GM18951 (cell line): ENCODE results near the gene USHBP1.
"Not testable (repeated sequence)": the region's sequence is repeated elsewhere in the genome, so short reads cannot be mapped to it uniquely, and the experiment has no call there.

Experiments
- POLR2A ChIP-seq: IDR thresholded peaks from 4 replicates; pipeline ENCODE4 v1.6.1; 2011; ENCODE audit warnings: mild to moderate bottlenecking; ENCODE audit not compliant: insufficient read length, insufficient read depth; ENCODE audit errors: extremely low read depth
- in situ Hi-C: fragments of 300-500 bp; cut with MboI; formaldehyde crosslinking; loops from one replicate; pipeline ENCODE4 v1.12.0; 2022; ENCODE audit warnings: low sequenced_read_pairs, mixed read lengths, inconsistent platforms; ENCODE audit not compliant: unreplicated experiment

The USHBP1 gene

GRCh38 chr19:17289489-17289888, 24.9 kb upstream of the USHBP1 start:
- in situ Hi-C loops, result no loop called here
- TF ChIP-seq POLR2A, result no peak

- in situ Hi-C loops, result no loop called here
- TF ChIP-seq POLR2A, result no peak
Measured at GRCh38 chr19:17286752-17287151, 22.2 kb upstream of the USHBP1 start.

- no peak for TF ChIP-seq POLR2A
- in situ Hi-C loops, result no loop called here
Measured at GRCh38 chr19:17286263-17286662, 21.7 kb upstream of the USHBP1 start.

- no peak for TF ChIP-seq POLR2A
- in situ Hi-C loops, result no loop called here
Measured at GRCh38 chr19:17285415-17286135, 21.0 kb upstream of the USHBP1 start.

GRCh38 chr19:17283504-17283996, 19.0 kb upstream of the USHBP1 start:
- in situ Hi-C loops, result no loop called here
- no peak for TF ChIP-seq POLR2A

- TF ChIP-seq POLR2A, result peak; percentile 44
Measured at GRCh38 chr19:17282488-17283125, 18.1 kb upstream of the USHBP1 start.

GRCh38 chr19:17281391-17282304, 17.1 kb upstream of the USHBP1 start, which contains the start of gene ANKLE1:
Gene ANKLE1 (plus strand): TSS chr19:17281901. CDS start chr19:17281921, 20 bp downstream.
- TF ChIP-seq POLR2A, result peak; percentile 44
- in situ Hi-C loops, result no loop called here

More at GRCh38 chr19:17282488-17283125, 18.1 kb upstream of the USHBP1 start:
- in situ Hi-C loops, result no loop called here

- TF ChIP-seq POLR2A, result no peak
- in situ Hi-C loops, result no loop called here
Measured at GRCh38 chr19:17279436-17279835, 14.9 kb upstream of the USHBP1 start.

- in situ Hi-C loops, result no loop called here
- TF ChIP-seq POLR2A, result no peak
Measured at GRCh38 chr19:17275441-17276175, 11.1 kb upstream of the USHBP1 start.

GRCh38 chr19:17274892-17275291, 10.3 kb upstream of the USHBP1 start:
- in situ Hi-C loops, result not testable (repeated sequence)

GRCh38 chr19:17268754-17269153, 4.2 kb upstream of the USHBP1 start:
- no peak for TF ChIP-seq POLR2A
- in situ Hi-C loops, result no loop called here

GRCh38 chr19:17266975-17267788, 2.6 kb upstream of the USHBP1 start, which contains the start of gene BABAM1:
Gene BABAM1 (plus strand): TSS chr19:17267443. CDS start chr19:17268807, 1,364 bp downstream.
- peak; percentile 76 for TF ChIP-seq POLR2A
- in situ Hi-C loops, result no loop called here
